LNCAP (cell line): Measurements from ENCODE around the gene MRLN.

Experiments used
- TF ChIP-seq, protein P1 (sequence below): fragments of 450-650 bp; IDR thresholded peaks from 2 replicates; pipeline ENCODE4 v1.5.1; 2017; ENCODE audit warnings: mild to moderate bottlenecking

MRLN gene

DNA sequence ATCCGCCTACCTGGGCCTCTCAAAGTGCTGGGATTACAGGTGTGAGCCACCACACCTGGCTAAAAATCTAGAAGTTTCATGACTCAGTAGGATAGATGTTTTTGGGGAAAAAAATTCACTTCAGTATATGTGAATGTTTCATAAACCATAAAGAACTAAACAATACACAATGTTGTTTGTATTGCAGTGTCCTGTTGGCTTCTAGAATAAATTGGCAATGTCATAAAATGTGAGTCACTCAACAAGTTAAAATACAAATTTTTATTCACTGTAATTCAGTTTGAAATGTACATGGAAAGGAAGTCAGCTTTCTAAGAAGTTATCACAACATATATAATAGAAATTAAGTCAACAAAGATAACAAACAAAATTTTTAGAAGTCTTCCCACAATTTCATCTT lies 16.5 kb downstream of the MRLN start:
- TF ChIP-seq, protein P1, sequence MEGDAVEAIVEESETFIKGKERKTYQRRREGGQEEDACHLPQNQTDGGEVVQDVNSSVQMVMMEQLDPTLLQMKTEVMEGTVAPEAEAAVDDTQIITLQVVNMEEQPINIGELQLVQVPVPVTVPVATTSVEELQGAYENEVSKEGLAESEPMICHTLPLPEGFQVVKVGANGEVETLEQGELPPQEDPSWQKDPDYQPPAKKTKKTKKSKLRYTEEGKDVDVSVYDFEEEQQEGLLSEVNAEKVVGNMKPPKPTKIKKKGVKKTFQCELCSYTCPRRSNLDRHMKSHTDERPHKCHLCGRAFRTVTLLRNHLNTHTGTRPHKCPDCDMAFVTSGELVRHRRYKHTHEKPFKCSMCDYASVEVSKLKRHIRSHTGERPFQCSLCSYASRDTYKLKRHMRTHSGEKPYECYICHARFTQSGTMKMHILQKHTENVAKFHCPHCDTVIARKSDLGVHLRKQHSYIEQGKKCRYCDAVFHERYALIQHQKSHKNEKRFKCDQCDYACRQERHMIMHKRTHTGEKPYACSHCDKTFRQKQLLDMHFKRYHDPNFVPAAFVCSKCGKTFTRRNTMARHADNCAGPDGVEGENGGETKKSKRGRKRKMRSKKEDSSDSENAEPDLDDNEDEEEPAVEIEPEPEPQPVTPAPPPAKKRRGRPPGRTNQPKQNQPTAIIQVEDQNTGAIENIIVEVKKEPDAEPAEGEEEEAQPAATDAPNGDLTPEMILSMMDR: no peak

DNA sequence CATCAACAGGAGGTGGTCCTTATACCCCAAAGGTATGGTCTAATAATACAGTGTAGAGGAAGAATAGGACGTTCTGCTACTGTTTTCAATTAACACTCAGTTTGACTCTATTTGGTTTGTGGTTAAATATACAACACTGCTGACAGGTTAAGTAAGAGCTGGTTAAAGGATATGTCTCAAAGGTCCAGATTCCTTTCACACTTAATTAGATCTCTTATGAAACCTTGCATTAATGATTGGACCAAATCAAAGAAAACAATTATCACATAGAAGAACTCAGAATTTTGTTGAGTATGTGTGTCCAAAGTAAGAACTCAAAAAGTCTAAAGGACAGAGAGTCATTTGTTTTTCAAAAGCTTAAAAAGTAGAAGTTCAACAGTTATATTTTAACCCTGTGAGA lies 18.0 kb downstream of the MRLN start:
- TF ChIP-seq, protein P1: no peak

DNA sequence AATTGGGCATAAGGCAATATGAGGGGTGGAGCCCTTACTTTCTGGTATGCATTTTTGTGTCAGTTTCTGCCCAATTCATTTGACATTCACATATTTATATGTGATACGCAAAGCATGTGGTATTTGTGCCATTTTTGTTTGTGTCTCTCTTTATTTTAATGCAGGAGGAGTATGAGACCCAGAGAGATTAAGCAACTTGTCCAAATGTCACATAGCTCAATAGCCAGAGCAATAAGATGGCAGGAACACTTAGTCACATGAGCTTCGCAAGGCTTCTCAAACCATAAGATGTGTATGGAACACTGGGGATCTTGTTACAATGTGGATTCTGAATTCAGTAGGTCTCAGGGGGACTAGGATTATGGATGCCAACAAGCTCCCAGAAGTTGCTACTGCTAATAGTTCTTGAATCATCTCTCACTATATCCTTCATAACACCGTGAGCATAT lies 19.2 kb downstream of the MRLN start:
- TF ChIP-seq, protein P1: no peak

DNA sequence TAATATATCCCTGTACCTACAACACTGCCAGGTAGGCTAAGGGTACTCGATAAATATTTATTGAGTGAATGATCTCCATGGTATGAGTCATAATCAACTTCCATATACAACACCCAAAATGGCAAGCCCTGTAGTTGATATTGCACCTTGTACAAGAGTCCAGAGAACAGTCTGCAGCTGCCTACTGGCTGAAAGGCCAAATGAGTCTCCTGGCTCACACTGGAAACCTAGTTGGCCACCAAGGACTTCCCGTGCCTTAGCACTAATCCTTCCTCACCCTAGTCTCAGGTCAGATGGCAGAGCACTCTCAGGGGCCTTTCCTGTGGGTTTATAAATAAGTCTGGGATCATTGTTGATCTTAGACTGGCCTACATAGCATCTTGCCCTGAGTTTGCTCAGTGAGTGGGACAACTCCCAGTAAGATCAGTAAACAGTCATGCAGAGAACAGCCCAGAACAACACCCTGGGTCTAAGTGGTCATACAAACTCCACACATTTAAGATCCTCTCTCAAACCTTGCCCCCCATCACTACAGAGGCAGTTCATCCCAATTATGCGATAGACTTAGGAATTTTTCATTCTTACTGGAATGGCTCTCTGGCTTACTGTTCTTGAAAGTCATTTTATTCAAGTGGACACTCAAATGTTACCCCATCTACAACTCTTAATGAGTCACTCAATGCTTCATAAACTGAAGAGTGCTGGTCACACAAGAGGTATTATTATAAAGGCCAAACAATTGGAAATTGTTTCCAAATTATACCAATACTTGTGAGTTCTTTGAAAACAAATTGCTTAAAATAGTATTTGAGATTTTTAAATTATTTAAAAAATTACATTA lies 28.9 kb downstream of the MRLN start:
- TF ChIP-seq, protein P1: no peak

DNA sequence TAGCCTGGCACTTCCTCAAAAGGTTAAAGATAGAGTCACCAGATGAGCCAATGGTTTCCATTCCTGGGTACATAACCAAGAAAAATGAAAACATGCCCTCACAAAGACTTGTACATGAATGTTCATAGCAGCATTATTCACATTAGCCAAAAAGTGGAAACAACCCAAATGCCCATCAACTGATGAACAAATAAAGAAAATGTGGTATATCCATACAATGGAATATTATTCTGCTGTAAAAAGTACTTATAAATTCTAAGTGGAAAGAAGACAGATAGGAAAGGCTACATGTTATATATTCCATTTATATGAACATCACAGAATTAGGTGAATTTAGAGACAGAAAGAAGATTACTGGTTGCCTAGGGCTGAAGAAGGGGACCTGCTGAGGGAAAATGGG lies 32.9 kb downstream of the MRLN start:
- TF ChIP-seq, protein P1: no peak

DNA sequence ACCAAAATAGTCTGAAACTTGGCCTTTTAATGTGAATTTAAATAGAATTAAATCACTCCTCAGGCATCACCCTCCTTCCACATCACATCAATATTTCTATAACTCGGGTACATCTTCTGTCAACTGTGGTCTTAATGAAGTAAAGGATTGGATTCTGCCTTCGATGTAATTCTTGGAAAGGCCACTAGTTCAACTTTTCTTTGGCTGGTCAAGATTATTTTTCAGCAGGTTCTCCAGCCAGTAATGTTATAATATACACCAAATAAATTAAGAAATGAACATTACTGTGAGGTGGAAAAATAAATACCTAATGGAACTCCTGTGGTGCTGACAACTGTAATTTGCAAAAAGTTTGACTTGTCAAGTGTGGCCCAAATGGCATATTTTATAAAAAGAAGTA lies 33.9 kb downstream of the MRLN start:
- TF ChIP-seq, protein P1: no peak

DNA sequence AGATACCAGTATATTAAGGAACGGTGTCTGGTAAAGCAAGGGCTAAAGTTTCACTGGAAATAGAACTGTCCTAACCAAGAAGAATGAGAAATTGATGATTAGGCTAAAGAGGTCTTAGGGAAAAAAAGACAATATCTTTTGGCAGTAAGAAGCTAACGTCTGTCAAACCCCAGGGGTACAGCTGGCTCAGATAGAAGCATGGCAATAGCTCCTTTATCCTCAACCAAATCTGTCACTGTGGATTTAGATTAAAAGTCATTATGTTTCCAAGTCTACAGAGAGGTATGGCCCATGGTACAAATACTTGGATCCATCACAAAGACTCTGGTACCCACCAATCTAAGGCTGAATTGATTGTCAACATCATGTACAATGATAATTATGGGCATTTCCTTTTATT lies 35.0 kb downstream of the MRLN start:
- TF ChIP-seq, protein P1: no peak
